HG03025 (cell line): ENCODE measurements around the gene DNM3.
"Not testable (repeated sequence)": the region's sequence is repeated elsewhere in the genome, so short reads cannot be mapped to it uniquely, and the experiment has no call there.

ENCODE experiments used
- ATAC-seq: cut with Tn5 transposase; IDR thresholded peaks from one replicate; pipeline ENCODE4 v1.9.1; 2021; ENCODE audit warnings: mild to moderate bottlenecking, moderate library complexity; ENCODE audit not compliant: unreplicated experiment, low FRiP score

The DNM3 gene

GRCh38 chr1:172003766-172004530 lies 162.7 kb downstream of the DNM3 start:
- no peak for ATAC-seq

GRCh38 chr1:172004671-172005070 lies 163.4 kb downstream of the DNM3 start:
- no peak for ATAC-seq

GRCh38 chr1:172005856-172006255 lies 164.6 kb downstream of the DNM3 start:
- no peak for ATAC-seq

GRCh38 chr1:172006660-172007059 lies 165.4 kb downstream of the DNM3 start:
- no peak for ATAC-seq

GRCh38 chr1:172018727-172019311 lies 177.5 kb downstream of the DNM3 start:
- no peak for ATAC-seq

GRCh38 chr1:172019976-172020375 lies 178.7 kb downstream of the DNM3 start:
- ATAC-seq, result no peak

GRCh38 chr1:172024516-172024915 lies 183.2 kb downstream of the DNM3 start:
- ATAC-seq, result no peak

GRCh38 chr1:172024944-172025738 lies 183.8 kb downstream of the DNM3 start:
- not testable (repeated sequence) for ATAC-seq

GRCh38 chr1:172040466-172040865 lies 199.2 kb downstream of the DNM3 start:
- ATAC-seq, result no peak

- ATAC-seq, result no peak
Observed at GRCh38 chr1:172041102-172041501, 199.8 kb downstream of the DNM3 start.

- ATAC-seq, result no peak
Observed at GRCh38 chr1:172041742-172042141, 200.4 kb downstream of the DNM3 start.

GRCh38 chr1:172043900-172044299 lies 202.6 kb downstream of the DNM3 start:
- no peak for ATAC-seq

GRCh38 chr1:172051898-172052297 lies 210.6 kb downstream of the DNM3 start:
- no peak for ATAC-seq

GRCh38 chr1:172054172-172054571 lies 212.9 kb downstream of the DNM3 start:
- no peak for ATAC-seq

GRCh38 chr1:172055816-172056419 lies 214.6 kb downstream of the DNM3 start:
- not testable (repeated sequence) for ATAC-seq

GRCh38 chr1:172068334-172068733 lies 227.0 kb downstream of the DNM3 start:
- ATAC-seq, result no peak

GRCh38 chr1:172069051-172069450 lies 227.8 kb downstream of the DNM3 start:
- no peak for ATAC-seq

- no peak for ATAC-seq
Observed at GRCh38 chr1:172069534-172069933, 228.2 kb downstream of the DNM3 start.

- ATAC-seq, result no peak
Observed at GRCh38 chr1:172070055-172070454, 228.8 kb downstream of the DNM3 start.

GRCh38 chr1:172071746-172072145 lies 230.4 kb downstream of the DNM3 start:
- no peak for ATAC-seq

- not testable (repeated sequence) for ATAC-seq
Observed at GRCh38 chr1:172079859-172080258, 238.6 kb downstream of the DNM3 start.
